SW480 (cell line): ENCODE results near the gene INO80.

Experiments
- DNase-seq: peaks from one replicate; pipeline ENCODE4 v3.0.0-alpha.2; 2016; ENCODE audit warnings: low spot score

INO80 gene

GRCh38 chr15:40930430-40931299, 185.4 kb downstream of the INO80 start:
- peak; percentile 60 for DNase-seq

- DNase-seq: no peak
These were observed 186.2 kb downstream of the INO80 start for GRCh38 chr15:40929660-40930429.
